KMS-11 (cell line): ENCODE data around the gene STXBP6.

ENCODE experiments used
- H2AFZ ChIP-seq: fragments of 200-600 bp; sonication (generic); 2 replicates; pipeline ENCODE4 v1.6.1; 2016; ENCODE audit warnings: antibody characterized with exemption, mixed run types, low read depth
- H3K27ac ChIP-seq: fragments of 200-600 bp; sonication (generic); 2 replicates; pipeline ENCODE4 v1.6.1; 2016; ENCODE audit warnings: mild to moderate bottlenecking, mixed run types
- H3K27me3 ChIP-seq: fragments of 200-600 bp; sonication (generic); 2 replicates; pipeline ENCODE4 v1.6.1; 2017; ENCODE audit warnings: mild to moderate bottlenecking, low read depth, mixed run types, moderate library complexity; ENCODE audit not compliant: insufficient read depth
- H3K36me3 ChIP-seq: fragments of 200-600 bp; sonication (generic); 2 replicates; pipeline ENCODE4 v1.6.1; 2017; ENCODE audit warnings: mild to moderate bottlenecking, mixed run types; ENCODE audit not compliant: insufficient read depth
- H3K4me1 ChIP-seq: fragments of 200-600 bp; sonication (generic); 2 replicates; pipeline ENCODE4 v1.6.1; 2016; ENCODE audit warnings: mild to moderate bottlenecking, low read depth, mixed run types; ENCODE audit not compliant: poor library complexity, severe bottlenecking
- H3K4me2 ChIP-seq: fragments of 200-600 bp; sonication (generic); 2 replicates; pipeline ENCODE4 v1.7.0; 2016; ENCODE audit warnings: mild to moderate bottlenecking, mixed run types
- H3K4me3 ChIP-seq: fragments of 200-600 bp; sonication (generic); IDR thresholded peaks from 2 replicates; pipeline ENCODE4 v1.6.1; 2017; ENCODE audit warnings: low read depth, low read length, mixed read lengths; ENCODE audit not compliant: insufficient read depth
- H3K79me2 ChIP-seq: fragments of 200-600 bp; sonication (generic); 2 replicates; pipeline ENCODE4 v1.6.1; 2016; ENCODE audit warnings: low read depth, mixed run types; ENCODE audit not compliant: insufficient read depth
- H3K9ac ChIP-seq: fragments of 200-600 bp; sonication (generic); 2 replicates; pipeline ENCODE4 v1.6.1; 2016; ENCODE audit warnings: mild to moderate bottlenecking, mixed run types
- H4K20me1 ChIP-seq: fragments of 200-600 bp; sonication (generic); 2 replicates; pipeline ENCODE4 v1.6.1; 2016; ENCODE audit warnings: mild to moderate bottlenecking, mixed run types; ENCODE audit not compliant: insufficient read depth
- TF ChIP-seq, protein P1 (sequence below): fragments of 200-600 bp; sonication (generic); conservative IDR thresholded peaks from 2 replicates; pipeline ENCODE4 v1.6.1; 2017; ENCODE audit warnings: low read depth, mild to moderate bottlenecking, antibody characterized with exemption, low read length, moderate library complexity, mixed read lengths

STXBP6 gene

DNA sequence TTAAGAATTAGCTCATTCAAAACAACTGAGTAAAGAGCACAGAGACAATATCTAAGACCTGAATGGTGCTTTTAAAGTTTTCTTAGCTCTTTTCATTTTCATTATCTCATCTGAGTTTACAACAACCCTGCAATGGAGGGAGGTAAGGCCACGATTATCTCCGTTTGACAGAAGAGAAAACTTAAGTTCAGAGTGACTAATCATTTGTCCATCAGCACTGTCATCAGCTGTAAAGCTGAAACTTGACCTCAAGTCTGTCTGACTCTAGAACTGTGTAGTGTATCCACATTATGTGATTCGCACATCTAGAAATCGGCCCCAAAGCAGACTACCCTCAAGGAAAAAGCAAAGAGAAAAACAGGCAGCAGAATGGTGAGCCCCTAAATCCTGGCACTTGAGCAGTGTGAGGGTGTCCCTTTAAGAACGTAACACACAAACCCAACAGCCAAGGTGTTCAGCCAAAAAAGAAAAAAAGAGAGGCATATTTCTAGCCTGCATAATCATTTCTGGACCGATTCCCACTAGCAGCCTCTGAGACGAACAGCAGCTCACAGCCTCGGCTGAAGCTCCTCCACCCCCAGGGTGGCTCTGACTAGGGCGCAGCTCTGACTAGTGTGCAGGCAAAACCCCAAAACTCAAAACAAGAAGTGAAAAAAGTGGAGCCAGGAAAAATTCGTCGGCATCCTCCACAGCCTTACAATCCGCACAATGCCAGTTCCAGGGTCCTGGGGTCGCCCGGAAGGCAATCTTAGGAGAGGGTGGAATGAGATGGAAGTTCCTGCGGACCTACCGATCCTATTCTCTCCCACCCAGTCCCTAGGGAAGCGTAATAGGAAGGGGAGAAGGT lies 1.6 kb downstream of the STXBP6 start:
- no peak overlapping the region for H2AFZ ChIP-seq
- H3K27ac ChIP-seq = no peak overlapping the region
- H3K4me2 ChIP-seq = no peak overlapping the region
- no peaks in the 10 kb centered on the region for H3K4me1 ChIP-seq
- H3K4me3 ChIP-seq = no peak overlapping the region
- H3K27me3 ChIP-seq = no peaks in the 10 kb centered on the region
- TF ChIP-seq, protein P1, sequence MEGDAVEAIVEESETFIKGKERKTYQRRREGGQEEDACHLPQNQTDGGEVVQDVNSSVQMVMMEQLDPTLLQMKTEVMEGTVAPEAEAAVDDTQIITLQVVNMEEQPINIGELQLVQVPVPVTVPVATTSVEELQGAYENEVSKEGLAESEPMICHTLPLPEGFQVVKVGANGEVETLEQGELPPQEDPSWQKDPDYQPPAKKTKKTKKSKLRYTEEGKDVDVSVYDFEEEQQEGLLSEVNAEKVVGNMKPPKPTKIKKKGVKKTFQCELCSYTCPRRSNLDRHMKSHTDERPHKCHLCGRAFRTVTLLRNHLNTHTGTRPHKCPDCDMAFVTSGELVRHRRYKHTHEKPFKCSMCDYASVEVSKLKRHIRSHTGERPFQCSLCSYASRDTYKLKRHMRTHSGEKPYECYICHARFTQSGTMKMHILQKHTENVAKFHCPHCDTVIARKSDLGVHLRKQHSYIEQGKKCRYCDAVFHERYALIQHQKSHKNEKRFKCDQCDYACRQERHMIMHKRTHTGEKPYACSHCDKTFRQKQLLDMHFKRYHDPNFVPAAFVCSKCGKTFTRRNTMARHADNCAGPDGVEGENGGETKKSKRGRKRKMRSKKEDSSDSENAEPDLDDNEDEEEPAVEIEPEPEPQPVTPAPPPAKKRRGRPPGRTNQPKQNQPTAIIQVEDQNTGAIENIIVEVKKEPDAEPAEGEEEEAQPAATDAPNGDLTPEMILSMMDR = no peak
- H3K36me3 ChIP-seq = no peaks in the 10 kb centered on the region
- H4K20me1 ChIP-seq = no peaks in the 10 kb centered on the region
- no peaks in the 10 kb centered on the region for H3K79me2 ChIP-seq
- H3K9ac ChIP-seq = no peak overlapping the region

DNA sequence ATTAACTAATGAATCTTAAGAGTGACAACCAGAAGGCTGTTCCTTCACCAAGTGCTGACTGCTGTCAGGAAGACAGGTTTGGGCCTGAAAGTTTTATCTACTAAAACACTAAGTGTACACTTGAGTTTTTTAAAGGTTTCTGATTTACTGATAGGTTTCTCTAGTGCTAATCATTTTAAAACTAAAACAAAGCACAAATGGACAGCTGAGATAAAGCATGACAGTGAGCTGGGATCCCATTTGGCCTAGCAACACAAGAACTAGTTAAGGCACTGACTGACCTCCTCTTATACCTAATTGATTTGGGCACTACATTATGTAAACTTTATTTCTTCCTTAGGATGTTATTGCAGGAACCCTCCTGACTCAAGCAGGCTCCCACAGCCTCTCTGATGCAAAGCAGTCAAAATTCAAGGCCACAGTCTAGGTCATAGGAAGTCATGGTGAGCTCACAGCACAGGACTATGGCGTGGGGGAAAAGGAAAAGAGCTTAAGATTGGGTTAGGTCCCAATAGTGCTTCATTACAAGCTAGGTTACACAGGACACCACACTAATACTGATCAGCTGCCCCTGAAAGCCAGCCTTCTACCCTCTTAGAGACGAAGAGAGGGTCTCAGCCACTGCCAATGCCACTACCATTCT lies 3.5 kb downstream of the STXBP6 start:
- no peaks in the 10 kb centered on the region for H3K79me2 ChIP-seq
- no peak overlapping the region for H3K4me3 ChIP-seq
- H3K36me3 ChIP-seq = no peaks in the 10 kb centered on the region
- H3K9ac ChIP-seq = no peak overlapping the region
- no peaks in the 10 kb centered on the region for H3K27me3 ChIP-seq
- H4K20me1 ChIP-seq = no peaks in the 10 kb centered on the region
- H3K27ac ChIP-seq = no peak overlapping the region
- no peak overlapping the region for H3K4me2 ChIP-seq
- no peaks in the 10 kb centered on the region for H3K4me1 ChIP-seq
- TF ChIP-seq, protein P1 = no peak
- H2AFZ ChIP-seq = no peak overlapping the region

DNA sequence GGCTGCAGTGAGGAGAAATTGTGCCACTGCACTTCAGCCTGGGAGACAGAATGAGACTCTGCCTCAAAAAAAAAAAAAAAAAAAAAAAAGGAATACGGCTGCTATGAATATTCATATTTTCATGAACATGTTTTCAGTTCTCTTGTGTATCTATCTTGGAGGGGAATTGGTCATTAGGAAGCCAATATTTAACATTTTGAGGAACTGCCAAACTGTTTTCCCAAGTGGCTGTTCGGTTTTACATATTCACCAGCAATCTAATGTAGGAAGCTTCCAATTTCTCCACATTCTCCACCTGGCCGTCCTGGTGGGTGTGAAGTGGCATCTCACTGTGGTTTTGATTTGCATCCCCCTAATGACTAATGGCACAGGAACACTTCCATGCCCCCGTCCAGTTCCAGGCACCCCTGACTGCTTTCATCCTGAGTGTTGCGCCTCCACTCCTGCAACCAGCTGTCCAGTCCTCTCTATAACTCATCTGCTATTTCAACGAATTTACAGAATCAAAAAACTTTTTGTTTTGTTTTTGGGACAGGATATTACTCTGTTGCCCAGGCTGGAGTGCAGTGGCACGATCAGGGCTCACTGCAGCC lies 5.7 kb downstream of the STXBP6 start:
- no peaks in the 10 kb centered on the region for H3K27me3 ChIP-seq
- no peak overlapping the region for H3K9ac ChIP-seq
- TF ChIP-seq, protein P1 = no peak
- no peak overlapping the region for H3K4me3 ChIP-seq
- no peak overlapping the region for H3K27ac ChIP-seq
- H3K4me2 ChIP-seq = no peak overlapping the region
- no peaks in the 10 kb centered on the region for H3K79me2 ChIP-seq
- no peaks in the 10 kb centered on the region for H4K20me1 ChIP-seq
- no peaks in the 10 kb centered on the region for H3K4me1 ChIP-seq
- H2AFZ ChIP-seq = no peak overlapping the region
- no peaks in the 10 kb centered on the region for H3K36me3 ChIP-seq

DNA sequence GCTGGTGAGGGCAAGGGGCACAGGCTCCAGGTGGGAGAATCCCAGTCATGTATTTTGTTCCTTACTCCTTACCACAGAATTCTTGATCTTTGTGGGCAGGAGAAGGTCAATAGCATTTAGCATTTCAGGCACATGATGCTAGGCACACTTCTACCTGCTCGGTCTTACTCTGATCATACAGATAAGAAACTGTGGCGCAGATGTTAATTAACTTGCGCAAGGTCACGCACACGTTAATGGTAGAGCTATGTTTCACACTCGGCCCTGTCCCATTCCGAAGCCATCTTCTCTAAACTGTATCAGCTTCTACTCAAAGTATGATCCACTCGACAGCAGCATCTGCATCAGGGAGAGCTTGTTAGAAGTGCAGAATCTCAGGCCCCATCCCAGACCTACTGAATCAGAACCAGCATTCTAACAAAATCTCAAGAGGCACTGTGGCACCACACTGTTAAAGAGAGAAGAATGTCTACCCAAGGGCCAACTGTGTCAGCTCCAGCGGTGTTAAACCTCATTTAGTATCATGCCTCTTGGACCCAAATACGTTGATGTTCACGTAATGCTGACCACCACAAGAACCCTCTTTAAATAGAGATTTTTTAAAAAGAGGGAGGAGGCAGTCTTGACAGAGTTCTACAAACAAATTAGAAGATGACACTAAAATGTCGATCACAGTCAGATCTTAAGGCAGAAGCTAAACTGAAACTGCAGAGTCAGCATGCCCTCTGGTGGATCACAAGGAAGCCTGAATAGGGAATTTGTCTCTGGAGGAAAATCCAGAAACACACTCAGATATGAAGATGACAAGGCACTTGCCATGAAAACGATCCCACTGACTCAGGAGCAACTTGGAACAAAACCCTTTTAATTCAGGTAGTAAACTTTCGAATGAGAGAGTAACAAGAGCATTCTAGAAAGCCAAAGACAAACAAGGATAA lies 7.3 kb downstream of the STXBP6 start:
- no peaks in the 10 kb centered on the region for H3K27me3 ChIP-seq
- no peak overlapping the region for H3K27ac ChIP-seq
- H3K4me3 ChIP-seq = no peak overlapping the region
- H3K9ac ChIP-seq = no peak overlapping the region
- H3K79me2 ChIP-seq = no peaks in the 10 kb centered on the region
- no peaks in the 10 kb centered on the region for H3K4me1 ChIP-seq
- no peaks in the 10 kb centered on the region for H4K20me1 ChIP-seq
- H3K36me3 ChIP-seq = no peaks in the 10 kb centered on the region
- TF ChIP-seq, protein P1 = no peak
- H2AFZ ChIP-seq = no peak overlapping the region
- no peak overlapping the region for H3K4me2 ChIP-seq
